Measurements from ENCODE around the gene MGST3.
"Not testable (repeated sequence)": the region's sequence is repeated elsewhere in the genome, so short reads cannot be mapped to it uniquely, and the experiment has no call there.

Gene MGST3

GRCh38 chr1:165679282-165680036 lies 48.4 kb downstream of the MGST3 start:
- Histone ChIP-seq H3K27me3 (ENCODE audit: control insufficient read depth, low read length) (no peaks in the 10 kb centered on the region), H3K79me2 (ENCODE audit: control insufficient read depth, low read length) (peaks cover 5% of the 10 kb centered on the region; the same call in 1 of the 2 replicates), H3K4me2 (ENCODE audit: low read length) (no peak overlapping the region), H3K9me3 (ENCODE audit: control insufficient read depth, insufficient read depth, low read length) (no peaks in the 10 kb centered on the region), H3F3A (ENCODE audit: control insufficient read depth, insufficient read depth) (no peaks in the 10 kb centered on the region), H3K9me2 (replicated peaks; ENCODE audit: control insufficient read depth, low read length) (no peaks in the 10 kb centered on the region), H3K4me3 (ENCODE audit: low read length) (no peak overlapping the region), H3K27ac (ENCODE audit: low read depth, low read length) (no peak overlapping the region), H3K36me3 (ENCODE audit: control insufficient read depth, low read length) (peaks cover 63% of the 10 kb centered on the region), H4K20me1 (ENCODE audit: control insufficient read depth, insufficient read depth, low read depth, low read length) (peaks cover 4% of the 10 kb centered on the region; the same call in 1 of the 2 replicates), H3K4me1 (ENCODE audit: control insufficient read depth, low read length) (no peaks in the 10 kb centered on the region)
- TF ChIP-seq, protein P1, sequence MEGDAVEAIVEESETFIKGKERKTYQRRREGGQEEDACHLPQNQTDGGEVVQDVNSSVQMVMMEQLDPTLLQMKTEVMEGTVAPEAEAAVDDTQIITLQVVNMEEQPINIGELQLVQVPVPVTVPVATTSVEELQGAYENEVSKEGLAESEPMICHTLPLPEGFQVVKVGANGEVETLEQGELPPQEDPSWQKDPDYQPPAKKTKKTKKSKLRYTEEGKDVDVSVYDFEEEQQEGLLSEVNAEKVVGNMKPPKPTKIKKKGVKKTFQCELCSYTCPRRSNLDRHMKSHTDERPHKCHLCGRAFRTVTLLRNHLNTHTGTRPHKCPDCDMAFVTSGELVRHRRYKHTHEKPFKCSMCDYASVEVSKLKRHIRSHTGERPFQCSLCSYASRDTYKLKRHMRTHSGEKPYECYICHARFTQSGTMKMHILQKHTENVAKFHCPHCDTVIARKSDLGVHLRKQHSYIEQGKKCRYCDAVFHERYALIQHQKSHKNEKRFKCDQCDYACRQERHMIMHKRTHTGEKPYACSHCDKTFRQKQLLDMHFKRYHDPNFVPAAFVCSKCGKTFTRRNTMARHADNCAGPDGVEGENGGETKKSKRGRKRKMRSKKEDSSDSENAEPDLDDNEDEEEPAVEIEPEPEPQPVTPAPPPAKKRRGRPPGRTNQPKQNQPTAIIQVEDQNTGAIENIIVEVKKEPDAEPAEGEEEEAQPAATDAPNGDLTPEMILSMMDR (IDR thresholded peaks at IDR 0.05; ENCODE audit: low read depth, low read length, poor library complexity, severe bottlenecking): no peak
- TF ChIP-seq EZH2phosphoT487 (IDR thresholded peaks at IDR 0.05; ENCODE audit: borderline replicate concordance, low read length): no peak

DNA sequence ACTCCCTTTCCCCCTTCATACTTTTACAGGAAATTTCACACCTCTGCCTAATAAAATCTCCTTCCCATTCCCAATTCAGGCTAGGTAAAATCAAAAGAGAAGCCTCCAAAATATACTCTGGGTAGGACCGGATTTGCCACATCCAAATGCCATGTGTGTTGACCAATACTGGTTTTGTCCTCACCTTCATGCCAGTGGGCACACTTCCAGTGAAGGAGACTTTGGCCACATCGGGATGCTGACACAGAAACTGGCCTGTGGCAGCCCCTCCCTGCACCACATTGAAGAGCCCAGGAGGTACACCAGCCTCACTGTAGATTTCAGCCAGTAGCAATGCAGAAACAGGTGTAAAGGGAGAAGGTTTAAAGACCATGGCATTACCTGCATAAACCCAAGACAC lies 49.3 kb downstream of the MGST3 start:
- H3K36me3 ChIP-seq (ENCODE audit: control insufficient read depth, low read length): peaks cover 70% of the 10 kb centered on the region
- peaks cover 6% of the 10 kb centered on the region for H4K20me1 ChIP-seq (ENCODE audit: control insufficient read depth, insufficient read depth, low read depth, low read length)

DNA sequence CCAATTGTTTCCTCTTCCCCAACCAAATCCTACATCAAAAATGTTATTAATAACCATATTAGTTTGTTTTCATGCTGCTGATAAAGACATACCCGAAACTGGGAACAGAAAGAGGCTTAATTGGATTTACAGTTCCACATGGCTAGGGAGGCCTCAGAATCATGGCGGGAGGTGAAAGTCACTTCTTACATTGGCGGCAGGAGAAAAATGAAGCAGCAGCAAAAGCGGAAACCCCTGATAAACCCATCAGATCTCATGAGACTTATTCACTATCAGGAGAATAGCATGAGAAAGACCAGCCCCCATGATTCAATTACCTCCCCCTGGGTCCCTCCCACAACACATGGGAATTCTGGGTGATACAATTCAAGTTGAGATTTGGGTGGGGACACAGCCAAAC lies 49.7 kb downstream of the MGST3 start:
- not testable (repeated sequence) for H3K4me3 ChIP-seq (ENCODE audit: low read length); H3K9me3 ChIP-seq (ENCODE audit: control insufficient read depth, insufficient read depth, low read length); H3K27me3 ChIP-seq (ENCODE audit: control insufficient read depth, low read length); H3K4me2 ChIP-seq (ENCODE audit: low read length); H3K27ac ChIP-seq (ENCODE audit: low read depth, low read length); H3K9me2 ChIP-seq (replicated peaks; ENCODE audit: control insufficient read depth, low read length); H3K4me1 ChIP-seq (ENCODE audit: control insufficient read depth, low read length); H3F3A ChIP-seq (ENCODE audit: control insufficient read depth, insufficient read depth)
- H3K36me3 ChIP-seq (ENCODE audit: control insufficient read depth, low read length): peaks cover 73% of the 10 kb centered on the region
- H4K20me1 ChIP-seq (ENCODE audit: control insufficient read depth, insufficient read depth, low read depth, low read length): peaks cover 11% of the 10 kb centered on the region
- peaks cover 17% of the 10 kb centered on the region for H3K79me2 ChIP-seq (ENCODE audit: control insufficient read depth, low read length)

More for the DNA sequence above, 49.3 kb downstream of the MGST3 start:
- H3K4me3 ChIP-seq (ENCODE audit: low read length): no peak overlapping the region
- peaks cover 12% of the 10 kb centered on the region for H3K79me2 ChIP-seq (ENCODE audit: control insufficient read depth, low read length)
- H3K9me3 ChIP-seq (ENCODE audit: control insufficient read depth, insufficient read depth, low read length): no peaks in the 10 kb centered on the region
- H3F3A ChIP-seq (ENCODE audit: control insufficient read depth, insufficient read depth): no peaks in the 10 kb centered on the region
- H3K27me3 ChIP-seq (ENCODE audit: control insufficient read depth, low read length): no peaks in the 10 kb centered on the region
- no peak overlapping the region for H3K27ac ChIP-seq (ENCODE audit: low read depth, low read length)
- H3K4me1 ChIP-seq (ENCODE audit: control insufficient read depth, low read length): no peaks in the 10 kb centered on the region
- no peaks in the 10 kb centered on the region for H3K9me2 ChIP-seq (replicated peaks; ENCODE audit: control insufficient read depth, low read length)
- H3K4me2 ChIP-seq (ENCODE audit: low read length): no peak overlapping the region
- TF ChIP-seq, protein P1 (IDR thresholded peaks at IDR 0.05; ENCODE audit: low read depth, low read length, poor library complexity, severe bottlenecking): no peak
- no peak for TF ChIP-seq EZH2phosphoT487 (IDR thresholded peaks at IDR 0.05; ENCODE audit: borderline replicate concordance, low read length)

DNA sequence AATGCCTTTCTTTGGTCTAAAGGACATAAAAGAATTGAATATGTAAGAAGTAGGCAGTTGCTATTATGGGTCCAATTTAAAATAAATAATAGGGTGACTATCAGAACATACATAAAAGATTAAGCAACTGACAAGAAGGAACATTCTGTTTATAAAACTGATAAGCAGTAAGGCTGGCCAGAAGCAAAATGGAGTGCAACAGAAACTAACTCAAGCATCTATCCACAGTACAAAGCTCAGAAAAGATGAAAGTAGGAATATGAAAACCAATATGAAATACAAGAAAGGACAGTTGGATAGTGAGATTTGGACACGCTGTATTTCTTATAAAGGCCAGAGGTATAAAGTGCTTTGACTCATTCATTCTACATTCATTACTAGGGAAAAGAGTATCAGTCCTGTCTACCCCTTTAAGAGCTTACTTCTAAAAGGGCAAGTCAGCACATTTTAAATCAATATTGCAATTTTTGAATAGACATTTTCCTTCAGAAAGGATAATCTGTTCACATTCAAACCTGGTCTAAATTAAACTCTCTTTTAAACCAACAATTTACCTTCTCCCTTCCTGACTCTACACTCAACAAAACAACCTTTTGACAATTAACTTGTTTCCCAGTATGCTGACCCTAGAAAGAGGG lies 52.9 kb downstream of the MGST3 start:
- Histone ChIP-seq H3K27ac (ENCODE audit: low read depth, low read length) (no peak overlapping the region), H3F3A (ENCODE audit: control insufficient read depth, insufficient read depth) (no peaks in the 10 kb centered on the region), H4K20me1 (ENCODE audit: control insufficient read depth, insufficient read depth, low read depth, low read length) (peaks cover 11% of the 10 kb centered on the region), H3K36me3 (ENCODE audit: control insufficient read depth, low read length) (peaks cover 60% of the 10 kb centered on the region), H3K79me2 (ENCODE audit: control insufficient read depth, low read length) (peaks cover 34% of the 10 kb centered on the region), H3K4me2 (ENCODE audit: low read length) (no peak overlapping the region), H3K9me2 (replicated peaks; ENCODE audit: control insufficient read depth, low read length) (no peaks in the 10 kb centered on the region), H3K4me1 (ENCODE audit: control insufficient read depth, low read length) (peaks cover 15% of the 10 kb centered on the region), H3K27me3 (ENCODE audit: control insufficient read depth, low read length) (no peaks in the 10 kb centered on the region), H3K9me3 (ENCODE audit: control insufficient read depth, insufficient read depth, low read length) (no peaks in the 10 kb centered on the region), H3K4me3 (ENCODE audit: low read length) (no peak overlapping the region)
- no peak for TF ChIP-seq EZH2phosphoT487 (IDR thresholded peaks at IDR 0.05; ENCODE audit: borderline replicate concordance, low read length)
- TF ChIP-seq, protein P1 (IDR thresholded peaks at IDR 0.05; ENCODE audit: low read depth, low read length, poor library complexity, severe bottlenecking): no peak

Measured in DOHH2 (cell line).